Spinal cord (tissue), 10 donors: Measurements from ENCODE around the gene CEP41. TPM values are rescaled to one million over a fixed set of nuclear protein-coding genes. Genes with fewer than 3 reads are reported as not detected.
A peak's percentile ranks its signal among the peaks of the same experiment; 100 is the strongest.
"Not testable (repeated sequence)": the region's sequence is repeated elsewhere in the genome, so short reads cannot be mapped to it uniquely, and the experiment has no call there.

Experiments
- DNase-seq, 6 donors: peaks; one replicate each; pipeline versions ENCODE4 v3.0.0 to v3.0.0-alpha.2; 2013 to 2015; ENCODE audit warnings: low spot score in 6 of 6, low read depth in 4 of 6
- H3K27ac ChIP-seq: one replicate; pipeline ENCODE4 v1.5.1; 2013; ENCODE audit warnings: low read depth, low read length, control low read depth
- H3K27me3 ChIP-seq: one replicate; pipeline ENCODE4 v1.6.1; 2013; ENCODE audit warnings: low read length; ENCODE audit not compliant: control insufficient read depth, insufficient read depth
- H3K36me3 ChIP-seq: one replicate; pipeline ENCODE4 v1.6.1; 2013; ENCODE audit warnings: low read length; ENCODE audit not compliant: control insufficient read depth, insufficient read depth
- H3K4me1 ChIP-seq: one replicate; pipeline ENCODE4 v1.6.1; 2013; ENCODE audit warnings: low read length; ENCODE audit not compliant: control insufficient read depth, insufficient read depth
- H3K4me3 ChIP-seq: one replicate; pipeline ENCODE4 v1.5.1; 2013; ENCODE audit warnings: low read depth, low read length, control low read depth
- H3K9me3 ChIP-seq: one replicate; pipeline ENCODE4 v1.6.1; 2013; ENCODE audit warnings: low read length; ENCODE audit not compliant: control insufficient read depth, insufficient read depth
- WGBS: methylation state at CpG from one replicate; pipeline ENCODE4 v1.1.5; 2013; ENCODE audit warnings: missing lambda C conversion rate; ENCODE audit not compliant: insufficient coverage; 5-methylcytosine and 5-hydroxymethylcytosine counted together
- polyA plus RNA-seq, 2 donors: library from polyadenylated mRNA; unstranded; fragments of 120-200 nt; gene quantifications; one replicate each; pipeline ENCODE4 v1.2.1, GENCODE V29; 2013; ENCODE audit not compliant: insufficient read length in 2 of 2
- total RNA-seq, 2 donors: library from RNA; depleted of rRNA in 1 of 2; stranded (reverse); fragments of 120-200 nt in 1 of 2; fragments of >200 nt in 1 of 2; gene quantifications; one replicate each; pipeline versions ENCODE4 v1.2.3 to v1.2.4, GENCODE V29; 2013 to 2014
- donor health status: healthy.

The CEP41 gene
- total and polyA plus RNA-seq, 4 donors: 12.5 to 27.9 (median 19.7) TPM

DNA sequence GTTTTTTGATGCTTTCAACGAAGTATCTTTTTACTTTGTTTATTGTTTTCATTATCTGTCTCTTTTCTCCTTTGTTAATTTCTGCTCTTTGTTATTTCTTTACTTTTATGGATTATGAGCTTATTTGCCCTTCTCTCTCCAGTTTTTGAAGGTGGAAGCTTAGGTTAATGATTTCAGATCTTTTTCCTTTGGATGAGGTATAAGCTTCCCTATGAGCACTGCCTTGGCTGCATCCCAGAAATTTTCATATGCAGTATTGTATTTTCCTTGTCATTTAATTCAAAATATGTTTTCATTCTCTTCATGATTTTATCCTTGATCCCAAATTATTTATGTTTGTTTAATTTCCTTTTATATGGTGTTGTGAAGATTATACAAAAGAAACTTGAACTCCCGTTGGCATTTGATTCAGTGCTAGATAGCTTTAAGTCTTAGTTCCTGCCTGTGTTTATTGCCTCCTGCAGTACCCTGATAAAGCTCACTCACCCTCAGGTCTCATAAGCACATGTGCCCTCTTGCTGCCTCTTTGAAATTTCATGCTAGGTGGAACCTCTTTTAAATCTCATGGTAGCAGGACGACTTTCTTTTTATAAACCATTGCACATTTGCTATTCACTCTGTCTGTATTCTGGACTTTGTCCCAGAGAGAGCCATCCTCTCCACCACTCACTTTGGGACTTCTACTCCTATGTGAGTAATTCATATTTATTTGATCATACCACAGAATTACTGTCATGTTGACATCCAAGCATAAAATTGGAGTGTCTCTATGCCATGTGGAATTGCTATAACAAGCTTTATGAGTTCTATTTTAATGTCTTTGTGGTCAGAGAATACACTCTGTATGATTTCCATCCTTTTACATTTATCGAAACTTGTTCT, 23.0 kb upstream of the CEP41 start:
- DNase-seq: no peak
- Histone ChIP-seq H3K4me1 (no peaks in the 10 kb centered on the region), H3K27ac (no peak overlapping the region), H3K36me3 (no peaks in the 10 kb centered on the region), H3K4me3 (no peak overlapping the region), H3K27me3 (no peaks in the 10 kb centered on the region), H3K9me3 (peaks cover 4% of the 10 kb centered on the region)
- WGBS: 67% methylated on average over 1 of the region's 4 CpGs

DNA sequence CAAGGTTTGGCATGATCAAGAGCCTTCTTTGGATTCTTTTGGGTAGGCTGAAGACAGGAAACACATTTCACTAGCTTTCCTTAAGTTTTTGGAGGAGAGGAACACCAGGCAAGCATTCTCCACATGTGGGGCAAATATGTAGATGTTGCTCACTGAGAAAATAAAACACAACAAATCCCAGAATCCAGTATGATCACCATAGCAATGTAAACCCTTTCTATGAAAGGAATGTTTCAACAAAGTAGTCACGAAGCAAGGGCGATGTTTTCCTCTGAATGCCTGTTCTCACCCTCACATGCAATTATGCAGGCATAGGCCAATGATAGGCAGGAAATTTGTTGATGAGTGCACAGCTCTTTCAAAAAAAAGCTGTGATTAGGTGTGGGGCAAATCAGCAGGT, 20.5 kb upstream of the CEP41 start:
- no peaks in the 10 kb centered on the region for H3K36me3 ChIP-seq
- H3K4me3 ChIP-seq: no peak overlapping the region
- peaks cover 6% of the 10 kb centered on the region for H3K9me3 ChIP-seq
- no peak for DNase-seq
- H3K4me1 ChIP-seq: no peaks in the 10 kb centered on the region
- no CpG with 5 or more reads among the region's 2 CpGs for WGBS
- H3K27me3 ChIP-seq: no peaks in the 10 kb centered on the region
- no peak overlapping the region for H3K27ac ChIP-seq

DNA sequence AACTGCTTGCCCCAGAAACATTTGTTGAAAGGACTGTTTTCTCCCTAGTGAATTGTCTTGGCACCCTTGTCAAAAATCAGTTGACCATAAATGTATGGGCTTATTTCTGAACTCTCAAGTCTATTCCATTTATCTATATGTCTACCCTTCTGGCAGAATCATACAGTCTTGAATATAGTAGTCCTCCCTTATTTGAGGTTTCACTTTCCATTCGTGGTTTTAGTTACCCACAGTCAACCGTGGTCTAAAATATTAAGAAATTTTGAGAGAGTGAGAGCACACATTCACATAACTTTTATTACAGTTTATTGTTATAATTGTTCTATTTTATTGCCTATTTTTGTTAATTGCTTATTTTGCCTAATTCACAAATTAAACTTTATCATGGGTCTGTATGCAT, 17.4 kb upstream of the CEP41 start:
- peaks cover 6% of the 10 kb centered on the region for H3K9me3 ChIP-seq
- no peaks in the 10 kb centered on the region for H3K4me1 ChIP-seq
- no peak for DNase-seq
- H3K36me3 ChIP-seq: no peaks in the 10 kb centered on the region
- WGBS: no CpG with 5 or more reads among the region's 2 CpGs
- H3K27me3 ChIP-seq: no peaks in the 10 kb centered on the region
- H3K27ac ChIP-seq: no peak overlapping the region
- no peak overlapping the region for H3K4me3 ChIP-seq

DNA sequence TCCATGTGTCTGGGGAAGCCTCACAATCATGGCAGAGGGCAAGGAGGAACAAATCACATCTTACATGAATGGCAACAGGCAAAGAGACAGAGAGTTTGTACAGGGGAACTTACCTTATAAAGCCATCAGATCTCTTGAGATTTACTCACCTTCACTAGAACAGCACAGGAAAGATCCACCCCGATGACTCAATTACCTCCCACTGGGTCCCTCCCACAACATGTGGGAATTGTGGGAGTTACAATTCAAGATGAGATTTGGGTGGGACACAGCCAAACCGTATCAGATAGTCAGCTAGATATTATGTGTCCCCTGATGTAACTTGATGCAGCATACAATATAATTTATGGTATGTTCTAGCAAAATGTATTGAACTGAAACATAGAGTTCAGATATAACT, 14.1 kb upstream of the CEP41 start:
- no peak for DNase-seq
- no CpG with 5 or more reads among the region's 2 CpGs for WGBS
- H3K27me3 ChIP-seq: no peaks in the 10 kb centered on the region
- no peak overlapping the region for H3K4me3 ChIP-seq
- H3K9me3 ChIP-seq: peaks cover 6% of the 10 kb centered on the region
- H3K27ac ChIP-seq: no peak overlapping the region
- no peaks in the 10 kb centered on the region for H3K4me1 ChIP-seq
- H3K36me3 ChIP-seq: no peaks in the 10 kb centered on the region

DNA sequence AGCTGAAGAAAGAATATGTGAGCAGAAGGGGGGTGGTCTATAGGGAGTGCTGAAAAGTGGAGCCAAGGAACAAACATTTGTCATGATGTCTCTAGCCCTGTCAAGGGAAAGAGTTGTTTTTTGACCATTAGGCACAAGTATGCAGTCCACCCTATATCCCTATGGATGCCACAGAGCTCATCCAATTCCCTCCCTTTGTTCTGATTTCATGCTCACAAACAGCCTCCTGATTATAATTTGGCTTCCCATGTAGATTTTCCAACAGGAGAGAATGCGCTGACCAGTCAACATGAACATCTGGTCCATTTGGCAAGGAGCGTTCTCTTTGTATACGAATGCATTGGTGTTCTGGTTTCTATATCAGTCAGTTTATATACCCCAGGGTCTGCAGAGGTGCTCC, 12.1 kb upstream of the CEP41 start:
- no peaks in the 10 kb centered on the region for H3K27me3 ChIP-seq
- H3K36me3 ChIP-seq: no peaks in the 10 kb centered on the region
- H3K27ac ChIP-seq: no peak overlapping the region
- no peaks in the 10 kb centered on the region for H3K4me1 ChIP-seq
- WGBS: 85% methylated on average over 2 of the region's 3 CpGs
- no peak overlapping the region for H3K4me3 ChIP-seq
- DNase-seq: peak in 1 of 6 donors; percentile 61
- no peaks in the 10 kb centered on the region for H3K9me3 ChIP-seq

DNA sequence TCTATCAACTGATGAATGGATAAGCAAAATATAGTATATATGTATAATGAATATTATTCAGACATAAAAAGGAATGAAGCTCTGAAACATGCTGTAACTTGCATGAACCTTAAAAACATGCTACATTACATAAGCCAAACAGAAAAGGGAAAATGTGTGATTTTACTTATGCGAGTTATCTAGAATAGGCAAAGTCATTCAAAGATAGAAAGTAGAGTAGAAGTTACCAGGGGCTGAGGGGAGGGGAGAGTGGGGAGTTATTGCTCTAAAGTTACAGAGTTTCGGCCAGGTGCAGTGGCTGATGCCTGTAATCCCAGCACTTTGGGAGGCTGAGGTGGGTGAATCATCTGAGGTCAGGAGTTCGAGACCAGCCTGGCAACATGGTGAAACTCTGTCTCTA, 10.5 kb upstream of the CEP41 start:
- not testable (repeated sequence) for H3K4me3 ChIP-seq, H3K36me3 ChIP-seq, H3K27me3 ChIP-seq, DNase-seq, H3K4me1 ChIP-seq, H3K9me3 ChIP-seq, H3K27ac ChIP-seq
- WGBS: 95% methylated on average over 2 of the region's 3 CpGs

DNA sequence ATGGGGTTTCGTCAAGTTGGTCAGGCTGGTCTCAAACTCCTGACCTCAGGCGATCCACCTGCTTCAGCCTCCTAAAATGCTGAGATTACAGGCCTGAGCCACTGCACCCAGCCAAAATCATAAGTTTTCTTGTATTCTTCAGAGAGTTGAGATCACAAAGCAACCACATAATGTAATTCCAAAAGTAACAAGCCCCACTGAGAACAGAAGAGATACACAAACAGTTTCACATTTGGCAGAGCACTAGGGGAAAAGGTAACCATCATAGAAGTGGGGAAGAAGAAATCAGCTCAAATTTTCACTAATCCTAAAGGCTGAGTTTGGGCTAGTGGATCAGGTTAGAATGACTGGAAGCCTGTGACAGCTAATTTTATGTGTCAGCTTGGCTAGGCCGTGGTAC, 5.4 kb upstream of the CEP41 start:
- Histone ChIP-seq H3K9me3 (peaks cover 2% of the 10 kb centered on the region), H3K27ac (peak overlapping the region; percentile 35), H3K4me3 (no peak overlapping the region), H3K4me1 (peaks cover 17% of the 10 kb centered on the region), H3K36me3 (no peaks in the 10 kb centered on the region), H3K27me3 (no peaks in the 10 kb centered on the region)
- peak in 1 of 6 donors; percentile 35 for DNase-seq
- no CpG with 5 or more reads among the region's 3 CpGs for WGBS

DNA sequence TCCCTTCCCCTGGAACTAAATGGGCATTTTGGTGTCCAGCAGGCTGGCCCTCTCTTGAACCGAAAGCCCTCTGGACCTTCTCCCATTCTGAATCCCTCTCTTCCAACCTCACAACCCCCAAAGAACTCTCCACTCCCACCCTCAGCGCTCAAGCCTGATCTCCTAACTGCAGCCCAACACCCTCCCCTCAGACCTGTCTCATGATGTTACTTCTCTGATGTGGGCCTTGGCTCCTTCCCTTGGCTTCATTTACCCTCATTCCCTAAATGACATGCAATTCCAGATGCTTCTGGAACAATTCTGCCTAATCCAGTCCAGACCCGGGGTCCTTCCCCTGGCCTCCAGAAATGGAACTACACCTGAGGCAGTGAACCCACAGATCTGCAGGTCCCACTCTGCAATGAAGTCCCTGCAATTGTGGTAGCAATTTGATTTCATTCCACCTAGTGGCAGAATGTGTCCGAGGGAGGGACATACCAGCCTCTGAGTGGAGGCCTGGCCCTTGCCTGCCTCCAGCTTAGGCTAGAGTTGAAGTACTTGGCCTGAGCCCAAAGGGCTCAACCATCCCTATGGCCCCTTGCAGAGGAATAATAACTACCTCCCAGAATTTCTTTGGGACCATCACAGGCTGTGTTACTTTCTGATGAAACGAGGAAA, 4.1 kb upstream of the CEP41 start:
- H3K36me3 ChIP-seq: no peaks in the 10 kb centered on the region
- 96% methylated on average over 5 of the region's 5 CpGs for WGBS
- no peak overlapping the region for H3K4me3 ChIP-seq
- peaks cover 2% of the 10 kb centered on the region for H3K9me3 ChIP-seq
- H3K27ac ChIP-seq: peak overlapping the region; percentile 79
- DNase-seq: no peak
- peaks cover 24% of the 10 kb centered on the region for H3K4me1 ChIP-seq
- no peaks in the 10 kb centered on the region for H3K27me3 ChIP-seq

DNA sequence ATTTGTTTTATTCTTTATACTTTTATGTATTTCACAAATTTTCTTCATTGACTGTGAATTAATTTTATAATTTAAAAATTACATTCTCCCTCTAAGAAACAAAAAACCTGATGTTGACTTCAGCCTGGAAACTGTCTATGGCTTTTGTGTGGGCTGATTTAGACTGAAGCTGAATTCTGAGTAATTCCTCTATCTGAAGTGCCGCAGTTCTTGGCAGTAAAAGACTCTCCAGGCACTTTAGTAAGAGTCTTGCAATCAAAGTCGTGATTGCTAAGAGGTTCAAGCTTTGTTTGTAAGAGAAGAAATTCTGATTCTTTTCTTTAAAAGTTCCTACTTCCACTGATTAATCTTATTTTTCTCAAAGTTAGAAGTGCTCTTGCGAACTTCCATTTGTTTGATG, 3.4 kb upstream of the CEP41 start:
- no peaks in the 10 kb centered on the region for H3K27me3 ChIP-seq
- WGBS: 10% methylated on average over 1 of the region's 3 CpGs
- no peak overlapping the region for H3K4me3 ChIP-seq
- peaks cover 2% of the 10 kb centered on the region for H3K9me3 ChIP-seq
- DNase-seq: peak in 2 of 6 donors; percentile 55 to 62
- no peaks in the 10 kb centered on the region for H3K36me3 ChIP-seq
- peak overlapping the region; percentile 79 for H3K27ac ChIP-seq
- peaks cover 25% of the 10 kb centered on the region for H3K4me1 ChIP-seq

DNA sequence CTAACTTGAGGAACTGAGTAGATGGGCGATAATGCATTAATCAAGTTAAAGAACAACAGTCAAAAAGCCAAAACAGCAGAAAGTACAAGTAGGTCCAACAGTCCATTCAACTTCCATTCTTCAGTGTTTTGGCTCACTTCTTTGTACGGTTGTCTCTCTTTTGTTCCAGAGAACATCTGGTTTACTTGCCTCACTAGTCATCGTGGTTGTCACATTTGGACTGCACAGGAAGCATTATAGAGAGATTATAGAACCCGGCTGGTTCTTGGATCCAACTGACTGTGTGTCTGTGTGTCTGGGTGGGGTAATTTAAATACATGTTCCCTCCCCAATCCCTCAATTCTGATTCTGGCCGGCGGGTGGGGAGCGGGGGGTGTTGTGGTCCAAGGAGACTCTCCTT, 1.8 kb upstream of the CEP41 start:
- whole genome bisulfite sequencing: 62% methylated on average over 2 of the region's 7 CpGs
- Histone ChIP-seq H3K4me1 (peaks cover 25% of the 10 kb centered on the region), H3K36me3 (no peaks in the 10 kb centered on the region), H3K27me3 (no peaks in the 10 kb centered on the region), H3K9me3 (peaks cover under 1% of the 10 kb centered on the region), H3K4me3 (no peak overlapping the region), H3K27ac (no peak overlapping the region)
- DNase-seq: no peak
